SH-SY5Y (cell line): Measurements from ENCODE around the gene GNG4.

Experiments
- GATA2 ChIP-seq: IDR thresholded peaks from 2 replicates; pipeline ENCODE4 v1.6.1; 2011; ENCODE audit warnings: mild to moderate bottlenecking, low read depth, low read length
- GATA3 ChIP-seq: IDR thresholded peaks from 2 replicates; pipeline ENCODE4 v1.6.1; 2011; ENCODE audit warnings: low read depth, mild to moderate bottlenecking, low read length, moderate library complexity

Gene GNG4

GRCh38 chr1:235649368-235650163 is at the start of gene GNG4:
GNG4 (minus strand) TSS chr1:235649784; CDS start chr1:235583838, 65,946 bp downstream.
- TF ChIP-seq GATA2 (no peak), GATA3 (no peak)

- TF ChIP-seq GATA3 (no peak), GATA2 (no peak)
Observed at GRCh38 chr1:235697508-235697907, 47.9 kb upstream of the GNG4 start.

DNA sequence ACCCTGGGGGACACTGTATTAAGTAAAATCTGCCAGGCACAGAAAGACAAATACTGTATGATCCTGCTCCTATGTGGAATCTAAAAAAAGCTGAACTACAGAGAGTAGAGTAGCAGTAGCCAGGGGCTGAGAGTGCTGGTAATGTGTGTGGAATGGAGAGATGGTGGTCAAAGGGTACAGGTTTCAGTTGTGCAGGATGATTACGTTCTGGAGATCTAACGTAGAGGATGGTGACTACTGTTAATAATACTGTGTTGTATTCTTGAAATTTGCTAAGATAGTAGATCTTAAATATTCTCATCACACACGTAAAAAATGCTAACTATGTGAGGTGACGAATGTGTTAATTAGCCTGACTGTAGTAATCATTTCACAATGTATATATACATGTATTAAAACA is 39.8 kb upstream of the GNG4 start:
- no peak for TF ChIP-seq GATA3
- no peak for TF ChIP-seq GATA2

DNA sequence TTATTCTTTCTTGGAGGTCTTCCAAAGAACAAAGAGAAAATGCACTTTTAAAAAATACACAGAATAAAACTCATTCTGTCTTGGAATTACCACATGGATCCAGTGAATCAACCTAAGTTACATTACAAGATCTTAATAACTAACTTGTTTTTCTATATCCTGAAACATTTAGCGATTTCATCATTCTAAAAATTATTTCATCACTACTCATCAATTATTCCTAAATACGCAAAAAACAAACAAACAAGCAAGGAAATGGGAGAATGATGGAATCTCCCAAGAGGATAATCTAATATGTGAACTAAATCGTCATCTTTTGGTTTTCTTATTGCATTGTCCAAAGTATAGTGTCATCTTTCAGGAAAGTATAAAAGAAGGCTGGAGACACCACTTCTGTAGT is 38.5 kb upstream of the GNG4 start:
- TF ChIP-seq GATA2, result no peak
- TF ChIP-seq GATA3, result no peak

DNA sequence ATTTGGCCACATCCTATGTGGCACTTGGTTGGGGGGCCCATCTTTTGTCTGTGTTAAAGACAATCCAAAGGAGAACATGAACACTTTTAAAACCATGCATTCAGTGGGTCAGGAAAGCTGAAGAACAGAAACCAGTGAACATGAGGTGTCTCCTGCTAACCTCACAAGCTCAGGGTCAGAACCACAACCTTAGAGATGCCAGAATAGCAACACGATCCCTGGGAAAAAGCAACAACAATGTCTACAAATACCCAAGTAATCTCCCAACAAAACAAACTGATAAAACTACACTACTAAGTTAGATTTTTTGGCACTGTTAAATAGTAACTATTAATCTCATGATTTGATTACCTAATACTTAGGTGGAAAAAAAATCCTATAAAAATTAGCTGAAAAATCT is 34.1 kb upstream of the GNG4 start:
- no peak for TF ChIP-seq GATA3
- TF ChIP-seq GATA2, result no peak

DNA sequence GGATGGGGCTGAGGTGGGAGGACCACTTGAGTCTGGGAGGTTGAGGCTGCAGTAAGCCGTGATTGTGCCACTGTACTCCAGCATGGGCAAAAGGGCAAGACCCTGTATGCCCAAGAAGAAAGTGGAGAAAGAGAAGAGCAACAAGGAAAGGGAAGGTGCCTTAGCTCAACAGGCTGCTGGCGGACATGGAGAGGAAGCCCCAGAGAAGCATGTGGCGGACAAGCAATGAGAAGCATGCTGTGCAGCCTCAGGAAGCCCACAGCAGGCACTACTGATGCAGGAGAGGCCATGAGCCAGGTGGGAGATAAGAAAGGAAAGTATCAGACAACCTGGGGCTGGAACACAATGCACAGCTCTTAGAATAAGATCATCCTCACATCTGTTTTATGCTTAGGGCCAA is 32.6 kb upstream of the GNG4 start:
- TF ChIP-seq GATA3, result no peak
- no peak for TF ChIP-seq GATA2

GRCh38 chr1:235679644-235680043 is 30.1 kb upstream of the GNG4 start:
- TF ChIP-seq GATA3 (no peak), GATA2 (no peak)

GRCh38 chr1:235679005-235679404 is 29.4 kb upstream of the GNG4 start:
- TF ChIP-seq GATA2, result no peak
- no peak for TF ChIP-seq GATA3

DNA sequence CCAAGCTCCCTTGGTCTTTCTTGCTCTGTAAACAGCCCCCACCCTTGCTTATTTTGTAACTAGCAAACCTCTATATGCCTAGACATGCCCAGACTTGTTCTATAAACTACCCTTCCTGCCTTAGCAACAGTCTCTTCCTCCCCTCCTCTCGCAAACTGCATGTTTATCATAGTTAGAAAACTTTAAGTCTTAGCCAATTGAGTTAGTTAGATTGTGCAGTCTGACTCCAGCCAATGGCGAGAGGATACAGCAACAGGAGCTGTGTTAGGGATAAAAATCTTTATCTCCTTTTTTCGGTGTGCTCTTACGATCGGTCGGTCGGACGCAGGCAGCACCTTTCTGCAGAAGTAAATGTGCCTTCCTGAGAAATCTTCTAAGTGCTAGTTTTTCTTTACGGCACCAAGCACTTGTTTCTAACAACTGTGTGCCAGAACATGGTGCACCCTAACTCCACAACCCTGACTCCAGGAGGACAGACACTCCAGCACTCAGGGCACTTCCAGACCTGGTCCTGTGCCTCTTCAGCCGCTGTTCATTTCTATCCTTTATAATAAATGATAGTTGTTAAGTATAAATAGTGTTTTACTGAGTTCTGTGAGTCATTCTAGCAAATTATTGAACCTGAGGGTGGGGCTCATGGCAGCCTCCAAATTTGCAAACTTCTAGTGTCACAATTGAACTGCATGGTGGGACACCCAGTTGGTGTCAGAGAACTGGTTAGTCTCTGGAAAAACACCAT is 25.7 kb upstream of the GNG4 start:
- no peak for TF ChIP-seq GATA3
- TF ChIP-seq GATA2, result no peak

- TF ChIP-seq GATA2 (no peak), GATA3 (no peak)
Observed at GRCh38 chr1:235673981-235674380, 24.4 kb upstream of the GNG4 start.

GRCh38 chr1:235671992-235672391 is 22.4 kb upstream of the GNG4 start:
- TF ChIP-seq GATA2 (no peak), GATA3 (no peak)

GRCh38 chr1:235670157-235670776 is 20.7 kb upstream of the GNG4 start:
- TF ChIP-seq GATA2 (no peak), GATA3 (no peak)

DNA sequence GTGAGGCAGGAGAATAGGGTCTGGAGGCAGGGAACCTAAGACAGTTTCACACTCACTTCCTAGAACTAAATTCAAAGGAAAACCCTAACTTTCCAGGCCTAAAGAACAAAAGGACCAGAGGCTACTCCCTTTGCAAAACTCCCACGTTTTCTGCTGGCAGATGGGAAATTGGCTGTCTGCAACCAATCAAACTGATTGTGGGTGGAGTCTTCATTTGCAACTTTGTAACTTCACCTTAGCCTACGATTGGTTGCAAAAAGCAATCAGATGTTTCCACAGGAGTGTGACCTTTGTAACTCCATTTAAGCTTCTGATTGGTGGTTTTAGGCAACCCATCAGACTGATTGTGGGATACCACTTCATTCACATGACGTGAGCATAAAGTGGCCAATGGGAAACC is 19.7 kb upstream of the GNG4 start:
- TF ChIP-seq GATA2 (no peak), GATA3 (no peak)

DNA sequence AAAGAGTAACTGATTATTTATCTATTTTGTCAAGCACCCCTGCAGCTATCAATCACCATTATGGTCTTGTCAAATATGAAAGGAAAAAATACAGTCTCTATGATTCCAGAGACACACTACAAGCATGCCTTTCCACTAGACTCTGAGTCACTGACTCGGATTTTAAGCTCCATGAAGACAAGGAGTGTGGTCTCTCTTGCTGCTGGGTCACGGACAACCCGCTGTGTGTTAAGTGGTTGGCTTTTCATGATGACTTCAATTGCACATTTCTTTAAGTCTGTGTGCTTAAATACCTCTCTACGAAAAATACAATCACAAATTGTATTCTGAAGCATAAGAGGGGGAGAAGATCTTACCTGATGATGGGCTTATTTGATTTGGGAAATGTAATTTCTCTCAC is 14.0 kb upstream of the GNG4 start:
- TF ChIP-seq GATA3, result no peak
- TF ChIP-seq GATA2, result no peak
